NCI-H187 treated with DMSO at 0.1 percent for 48 hours (cell line): Measurements from ENCODE around the gene OSBPL5.

ENCODE experiments used
- DNase-seq: peaks from one replicate; lab custom pipeline; 2025; lab: John Stamatoyannopoulos, UW

The OSBPL5 gene

DNA sequence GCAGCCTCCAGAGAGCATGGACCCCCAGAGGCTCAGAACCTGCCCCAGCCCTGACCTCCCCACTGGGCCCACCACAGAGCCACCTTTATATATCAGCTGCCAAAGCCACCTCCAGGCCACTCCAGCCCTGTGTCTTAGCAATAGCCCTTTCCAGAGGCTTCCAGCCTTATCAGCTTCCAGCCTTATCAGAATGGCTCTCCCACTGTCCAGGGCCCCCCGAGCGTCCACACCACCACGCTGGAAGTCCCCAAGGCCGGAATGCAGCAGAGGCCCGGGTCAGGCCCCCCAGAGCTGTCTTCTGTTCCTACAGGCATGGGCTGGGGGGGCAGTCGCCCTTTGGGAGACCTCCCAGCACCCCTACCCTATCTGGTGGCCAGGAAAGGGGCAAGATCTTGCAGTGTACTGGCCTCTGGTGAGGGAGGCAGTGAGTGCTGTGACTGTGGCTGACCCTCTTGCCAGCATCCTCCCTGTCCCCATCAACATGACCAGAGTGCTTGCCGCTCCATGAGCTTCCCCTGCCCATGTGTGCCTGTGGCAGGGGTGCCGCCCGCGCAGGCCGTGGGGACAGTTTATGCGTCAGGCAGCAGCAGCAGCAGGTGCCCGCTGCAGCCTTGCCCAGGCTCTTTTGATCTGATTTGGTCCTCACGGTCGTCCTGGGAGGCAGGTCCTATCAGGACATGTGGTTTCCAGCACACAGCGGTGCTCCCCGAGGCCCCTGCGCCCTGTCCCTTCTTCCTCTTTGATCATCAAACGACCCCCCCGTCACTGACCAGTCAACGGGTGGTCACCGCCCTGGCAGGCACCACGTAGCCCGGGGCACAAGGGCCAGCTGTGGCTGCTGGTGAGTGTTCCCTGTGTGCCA lies 15.9 kb downstream of the OSBPL5 start:
- no peak for DNase-seq

GRCh38 chr11:3148255-3148989 lies 16.7 kb downstream of the OSBPL5 start:
- no peak for DNase-seq

- no peak for DNase-seq
Measured at GRCh38 chr11:3147626-3148025, 17.5 kb downstream of the OSBPL5 start.

DNA sequence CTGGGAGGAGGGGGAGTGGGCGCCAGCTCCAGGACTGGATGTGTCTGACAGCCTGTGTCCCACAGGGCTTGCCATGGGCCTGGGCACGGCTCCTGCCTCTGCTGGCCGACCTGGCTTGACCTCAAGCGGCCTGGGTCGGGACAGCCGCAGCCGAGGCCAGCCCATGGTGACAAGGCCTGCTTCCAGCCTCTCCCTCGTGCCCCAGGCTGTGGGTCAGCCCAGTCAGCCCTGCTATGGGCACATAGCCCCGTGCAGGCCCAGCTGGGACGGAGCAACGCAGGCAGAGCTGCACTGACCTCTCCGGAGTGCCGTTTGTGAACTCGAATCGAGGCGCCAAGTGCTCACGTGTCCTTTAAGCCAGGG lies 17.9 kb downstream of the OSBPL5 start:
- DNase-seq = no peak

DNA sequence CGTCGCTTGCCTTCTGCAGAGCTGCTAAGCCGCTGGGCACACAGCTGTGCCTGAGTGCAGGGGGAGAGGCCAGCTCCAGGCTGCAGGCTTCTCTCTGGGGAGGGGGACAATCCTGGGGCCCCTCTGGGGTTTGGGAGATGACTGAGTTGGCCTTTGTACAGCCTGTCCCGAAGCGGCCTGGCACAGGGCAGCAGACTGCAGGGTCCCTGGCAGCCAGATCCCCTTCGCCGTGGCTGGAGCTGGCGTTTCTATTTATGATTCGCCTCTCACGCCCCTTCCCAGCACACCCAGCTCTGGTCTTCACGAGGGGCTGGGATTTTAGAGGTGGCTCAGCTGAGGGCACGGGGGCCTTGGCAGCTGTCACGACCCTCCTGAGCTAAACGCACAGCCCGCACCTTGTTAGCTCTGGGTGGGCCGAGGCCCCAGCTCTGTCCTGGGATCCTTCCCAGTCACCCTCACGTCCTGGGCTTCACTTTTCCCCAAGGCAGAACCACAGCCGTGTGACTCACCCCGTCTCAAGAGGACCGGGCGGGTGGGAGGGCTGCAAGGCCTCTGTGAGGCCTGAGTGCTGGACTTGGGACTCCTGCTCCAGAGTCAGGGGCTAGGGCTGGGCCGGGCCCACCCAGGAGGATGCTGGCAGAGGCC lies 18.4 kb downstream of the OSBPL5 start:
- DNase-seq = no peak

- DNase-seq = no peak
Measured at GRCh38 chr11:3145206-3145520, 19.9 kb downstream of the OSBPL5 start.

DNA sequence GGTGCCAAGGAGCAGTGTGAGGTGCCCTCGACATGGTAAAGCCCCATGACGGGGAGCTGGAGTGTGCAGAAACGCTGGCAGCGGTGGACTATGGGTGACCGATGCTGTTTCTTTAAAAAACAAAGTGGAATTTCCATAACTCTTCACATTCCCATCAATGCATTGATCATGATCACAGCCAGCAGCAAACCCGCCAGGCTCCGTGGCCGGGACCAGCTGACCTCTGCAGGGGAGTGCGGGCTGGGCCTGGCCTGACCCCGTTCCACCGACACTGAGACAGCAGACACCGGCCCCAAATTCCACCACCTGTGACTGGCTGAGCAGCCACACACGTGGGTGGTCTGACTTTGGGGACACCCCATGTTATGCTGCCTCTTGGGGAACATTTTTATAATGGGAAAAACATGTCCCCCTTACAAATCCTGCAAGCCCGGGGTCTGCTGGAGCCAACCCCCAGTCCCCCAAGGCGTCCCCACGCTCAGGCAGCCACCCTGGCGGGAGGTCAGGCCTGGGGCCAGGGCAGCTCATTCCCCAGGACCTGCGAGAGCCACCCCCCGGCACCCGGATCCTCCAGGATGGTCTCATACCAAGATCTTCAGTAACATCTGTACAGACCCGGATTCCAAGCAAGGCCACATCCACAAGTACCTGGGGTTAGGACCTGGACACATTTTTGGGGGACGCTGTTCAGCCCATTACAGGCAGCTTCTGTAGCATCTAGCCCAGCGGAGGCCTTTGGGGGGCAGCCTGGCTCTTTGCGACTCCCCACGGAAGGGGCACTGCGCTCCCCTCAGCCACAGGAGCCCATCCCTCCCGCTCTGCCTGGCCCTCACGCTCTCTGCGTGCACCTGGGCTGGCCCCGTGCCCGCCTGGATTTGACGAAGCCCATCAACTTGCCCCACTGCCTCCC lies 20.6 kb downstream of the OSBPL5 start:
- no peak for DNase-seq

- no peak for DNase-seq
Measured at GRCh38 chr11:3143136-3143880, 21.8 kb downstream of the OSBPL5 start.

GRCh38 chr11:3140291-3140603 lies 24.9 kb downstream of the OSBPL5 start:
- DNase-seq = no peak

GRCh38 chr11:3139481-3140290 lies 25.4 kb downstream of the OSBPL5 start:
- no peak for DNase-seq

- no peak for DNase-seq
Measured at GRCh38 chr11:3139086-3139440, 26.0 kb downstream of the OSBPL5 start.

DNA sequence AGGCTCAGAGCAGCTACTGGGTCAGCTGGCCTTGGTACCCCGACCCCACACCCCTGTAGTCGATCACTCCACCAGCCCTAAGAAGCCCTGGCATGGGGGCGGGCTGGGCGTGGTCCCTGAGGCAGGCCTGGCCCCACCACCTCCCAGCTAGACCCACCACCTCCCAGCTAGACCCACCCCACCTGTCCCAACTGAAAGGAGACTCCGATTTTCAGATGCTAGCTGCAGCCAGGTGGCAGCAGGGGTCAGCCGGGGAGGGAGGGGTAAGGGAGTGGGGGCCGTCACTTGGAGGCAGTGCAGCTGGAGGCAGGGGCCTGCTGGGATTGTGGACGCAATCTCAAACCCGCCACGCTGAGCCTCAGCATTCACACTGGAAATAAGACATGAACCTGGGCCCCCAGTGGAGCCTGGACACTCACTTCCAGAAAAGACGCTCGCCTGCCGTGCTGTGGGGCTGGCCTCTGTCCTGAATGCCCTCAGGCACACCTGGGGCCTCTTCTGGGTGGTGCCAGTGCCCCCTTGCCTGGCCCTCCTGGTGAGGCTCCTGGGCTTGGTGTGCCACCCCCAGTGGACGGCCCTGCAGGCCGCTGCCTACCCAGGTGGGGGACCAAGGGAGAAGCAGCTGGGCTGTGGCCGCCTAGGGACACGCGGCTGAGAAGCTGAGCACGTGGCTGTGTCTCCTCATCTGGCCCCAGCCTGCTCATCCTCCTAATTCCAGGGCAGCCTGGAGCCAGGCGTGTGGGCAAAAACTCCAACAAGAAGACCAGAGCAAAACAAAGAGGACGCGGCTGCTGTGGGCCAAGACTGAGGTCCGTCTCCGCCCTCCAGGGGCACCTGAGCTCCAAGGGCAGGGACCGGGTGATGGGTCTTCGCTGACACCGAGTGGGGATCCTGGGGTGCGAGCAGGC lies 26.7 kb downstream of the OSBPL5 start:
- no peak for DNase-seq

DNA sequence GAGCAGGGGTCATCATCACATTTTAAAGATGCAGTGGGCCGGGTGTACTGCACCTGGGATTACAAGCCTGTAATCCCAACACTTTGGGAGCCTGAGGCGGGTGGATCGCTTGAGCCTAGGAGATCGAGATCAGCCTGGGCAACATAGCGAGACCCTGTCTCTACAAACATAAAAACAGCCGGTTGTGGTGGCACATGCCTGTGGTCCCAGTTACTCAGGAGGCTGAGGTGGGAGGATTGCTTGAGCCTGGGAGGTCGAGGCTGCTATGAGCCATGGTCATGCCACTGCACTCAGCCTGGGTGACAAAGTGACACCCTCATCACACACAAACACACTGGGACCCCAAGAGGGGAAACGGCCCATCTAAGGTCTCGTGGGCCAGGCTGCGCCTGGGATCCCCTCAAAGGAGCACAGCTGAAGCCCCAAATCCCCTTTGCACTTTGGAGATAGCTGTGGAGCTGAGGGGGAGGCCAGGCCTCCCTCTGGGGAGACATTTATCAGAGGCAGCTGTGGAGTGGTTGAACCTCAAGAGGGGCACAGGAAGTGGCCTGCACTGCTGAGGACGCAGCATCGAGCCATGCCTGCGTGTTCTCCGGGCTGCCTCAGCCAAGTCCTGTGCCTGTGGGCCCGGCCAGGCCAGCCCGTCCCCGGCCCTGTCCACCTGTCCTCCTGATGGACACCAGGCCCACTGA lies 27.5 kb downstream of the OSBPL5 start:
- no peak for DNase-seq

GRCh38 chr11:3136546-3137455 lies 28.3 kb downstream of the OSBPL5 start:
- no peak for DNase-seq

DNA sequence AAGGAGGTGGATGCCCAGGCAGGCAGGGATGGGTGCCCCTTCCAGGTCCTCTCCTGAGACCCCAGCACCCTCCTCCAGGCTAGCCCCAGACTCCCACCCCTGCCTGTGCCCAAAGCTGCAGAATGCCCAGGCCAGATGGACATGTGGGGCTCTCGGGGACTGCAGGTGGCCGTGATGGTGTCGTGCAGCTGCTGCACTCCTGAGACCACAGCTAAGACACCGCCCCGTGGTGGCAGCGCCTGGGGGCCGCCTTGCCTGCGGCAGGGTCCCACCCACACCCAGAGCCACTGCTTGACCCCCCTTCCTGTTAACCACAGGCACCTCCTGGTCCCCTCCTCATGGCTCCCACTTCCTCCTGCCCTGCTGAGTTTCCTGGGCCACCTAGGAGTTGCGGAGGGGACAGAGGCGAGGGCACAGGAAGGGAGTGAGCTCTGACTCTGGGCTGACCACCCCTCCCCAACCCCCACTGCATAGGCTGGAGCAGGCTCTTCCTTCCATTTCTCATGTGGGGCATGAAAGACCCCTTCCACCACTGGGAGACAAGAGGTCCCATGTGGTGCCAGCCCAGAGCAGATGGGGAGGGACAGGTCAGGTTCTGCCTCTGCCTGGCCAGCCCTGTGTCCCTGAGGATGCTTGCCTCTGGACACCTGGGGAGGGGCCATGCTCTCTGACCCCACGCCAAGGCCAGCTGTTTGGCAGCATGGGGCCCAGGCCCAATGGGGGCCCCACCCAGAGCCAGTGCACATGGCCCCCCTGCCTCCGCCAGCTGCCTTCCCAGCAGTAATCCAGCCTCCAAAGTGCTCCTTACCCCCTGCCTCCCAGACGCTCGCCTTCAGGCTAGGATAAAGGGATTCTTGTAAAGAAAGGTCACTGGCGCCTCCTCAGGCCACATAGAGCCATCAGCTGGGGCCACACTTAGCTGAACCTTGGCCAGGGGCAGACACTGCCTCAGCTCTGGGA lies 29.3 kb downstream of the OSBPL5 start:
- no peak for DNase-seq

- no peak for DNase-seq
Measured at GRCh38 chr11:3134651-3135480, 30.2 kb downstream of the OSBPL5 start.
